Endometrial microvascular endothelial cells (primary cell): ENCODE results near the gene AQP7. TPM values are rescaled to one million over a fixed set of nuclear protein-coding genes. Genes with fewer than 3 reads are reported as not detected.
"Not testable (repeated sequence)": the region's sequence is repeated elsewhere in the genome, so short reads cannot be mapped to it uniquely, and the experiment has no call there.

ENCODE experiments used
- in situ Hi-C: cut with HindIII; loops from 2 replicates; pipeline ENCODE4 v1.10.0; 2017; ENCODE audit warnings: low sequenced_read_pairs, low pct_unique_long_range_greater_than_20kb; ENCODE audit errors: inconsistent ontology term
- total RNA-seq: library from RNA; depleted of rRNA; stranded (reverse); fragments of >200 nt; gene quantifications from one replicate; pipeline ENCODE4 v1.2.3, GENCODE V29; 2015; ENCODE audit errors: inconsistent ontology term

Gene AQP7
- total RNA-seq, 1 donor from 2014 or later: not detected

DNA sequence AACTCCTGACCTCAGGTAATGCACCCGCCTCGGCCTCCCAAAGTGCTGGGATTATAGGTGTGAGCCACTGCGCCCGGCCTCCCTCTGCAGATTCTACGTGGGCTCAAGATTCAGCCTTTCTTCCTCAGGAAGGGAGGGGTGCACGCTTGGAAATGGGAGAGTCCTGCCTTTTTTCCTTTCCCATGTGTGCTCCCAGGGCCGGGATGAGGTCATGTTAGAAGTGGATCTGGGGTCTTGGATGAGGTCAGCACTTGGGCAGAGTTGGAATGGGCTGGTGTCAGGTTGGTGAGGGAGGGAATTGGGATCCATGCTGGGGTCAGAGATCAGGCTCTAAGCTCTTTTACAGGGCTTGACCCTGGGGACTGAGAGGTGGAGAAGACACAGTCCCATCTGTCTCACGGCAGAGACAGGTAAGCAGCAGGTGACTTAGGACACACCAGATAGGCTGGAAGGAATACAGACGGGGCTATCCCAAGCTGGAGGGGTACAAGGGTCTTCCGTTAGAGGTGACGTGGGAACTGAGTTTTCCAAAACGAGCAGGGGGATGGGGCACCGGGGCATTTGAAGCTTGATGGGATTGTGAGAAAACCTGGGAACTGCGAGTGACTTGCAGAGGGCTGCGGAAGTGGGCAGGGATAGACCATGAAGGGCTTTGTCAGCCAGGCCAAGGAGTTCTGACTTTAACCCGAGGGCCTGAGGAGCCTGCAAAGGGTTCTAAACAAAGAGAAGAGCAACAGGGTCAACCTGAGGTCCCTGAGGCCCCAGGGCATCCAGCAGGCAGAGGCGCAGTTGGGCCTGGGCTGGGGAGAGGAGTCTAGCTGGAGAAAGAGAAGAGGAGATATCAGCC is 1.8 kb upstream of the AQP7 start:
- in situ Hi-C loops: no loop called here

GRCh38 chr9:33401809-33402208 is 559 bp downstream of the AQP7 start:
- in situ Hi-C loops: not testable (repeated sequence)

GRCh38 chr9:33399047-33399446 is 3.3 kb downstream of the AQP7 start:
- in situ Hi-C loops: not testable (repeated sequence)

- in situ Hi-C loops: not testable (repeated sequence)
Observed at GRCh38 chr9:33397801-33398200, 4.6 kb downstream of the AQP7 start.

DNA sequence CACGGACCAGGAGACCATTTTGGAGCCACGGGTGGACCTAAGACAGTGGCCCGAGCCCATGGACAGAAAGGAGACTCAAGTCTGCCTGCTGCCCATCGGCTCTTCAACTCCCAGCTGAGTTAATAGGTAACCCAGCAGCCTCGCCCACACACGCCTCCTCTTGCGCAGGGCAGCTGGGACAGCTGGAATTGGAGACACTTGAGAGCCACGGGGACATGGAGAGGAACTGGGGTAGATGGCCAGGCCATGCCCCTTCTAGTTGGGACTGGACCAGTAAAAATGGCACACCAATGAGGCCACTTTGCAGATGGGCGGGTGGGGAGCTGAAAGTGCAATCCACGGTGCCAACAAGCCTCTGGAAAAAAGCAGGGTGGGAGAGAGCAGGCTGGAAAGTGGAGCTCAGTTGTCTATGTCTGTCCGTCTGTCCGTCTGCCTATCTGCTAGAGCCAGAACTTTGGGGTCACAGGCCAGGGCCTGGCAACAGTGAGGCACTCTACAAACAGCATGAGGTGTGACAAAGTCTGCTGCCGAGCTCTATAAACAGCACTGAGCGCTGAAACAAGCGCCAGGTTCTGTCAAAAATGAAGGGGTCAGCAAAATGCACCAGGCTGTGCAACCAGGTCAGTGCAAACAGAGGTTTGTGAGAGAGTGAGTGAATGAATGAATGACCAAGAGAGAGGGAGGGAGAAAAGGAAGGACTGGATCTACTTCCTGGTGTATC is 7.0 kb downstream of the AQP7 start:
- in situ Hi-C loops: not testable (repeated sequence)

DNA sequence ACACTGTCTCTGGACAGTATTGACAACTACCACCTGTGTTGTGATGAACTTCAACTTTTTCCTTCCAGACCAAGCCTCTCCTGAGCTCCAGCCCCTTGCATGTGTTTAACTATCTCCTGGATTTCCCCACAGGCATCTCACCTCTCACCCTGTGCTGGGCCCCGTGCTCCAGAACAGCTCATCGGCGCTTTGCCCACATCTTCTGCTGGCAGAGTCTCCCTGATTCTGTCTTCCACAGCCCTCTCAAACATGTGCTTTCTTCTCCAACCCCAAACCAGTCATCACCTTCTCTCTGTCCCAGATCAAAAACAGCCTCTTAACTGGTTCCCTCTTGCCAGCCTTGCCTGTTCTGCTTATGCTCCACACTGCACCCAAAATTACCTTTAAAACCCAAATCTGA is 8.4 kb downstream of the AQP7 start:
- in situ Hi-C loops: not testable (repeated sequence)

- in situ Hi-C loops: no loop called here
Observed at GRCh38 chr9:33393581-33393980, 8.8 kb downstream of the AQP7 start.

- in situ Hi-C loops: not testable (repeated sequence)
Observed at GRCh38 chr9:33392591-33393021, 9.8 kb downstream of the AQP7 start.

DNA sequence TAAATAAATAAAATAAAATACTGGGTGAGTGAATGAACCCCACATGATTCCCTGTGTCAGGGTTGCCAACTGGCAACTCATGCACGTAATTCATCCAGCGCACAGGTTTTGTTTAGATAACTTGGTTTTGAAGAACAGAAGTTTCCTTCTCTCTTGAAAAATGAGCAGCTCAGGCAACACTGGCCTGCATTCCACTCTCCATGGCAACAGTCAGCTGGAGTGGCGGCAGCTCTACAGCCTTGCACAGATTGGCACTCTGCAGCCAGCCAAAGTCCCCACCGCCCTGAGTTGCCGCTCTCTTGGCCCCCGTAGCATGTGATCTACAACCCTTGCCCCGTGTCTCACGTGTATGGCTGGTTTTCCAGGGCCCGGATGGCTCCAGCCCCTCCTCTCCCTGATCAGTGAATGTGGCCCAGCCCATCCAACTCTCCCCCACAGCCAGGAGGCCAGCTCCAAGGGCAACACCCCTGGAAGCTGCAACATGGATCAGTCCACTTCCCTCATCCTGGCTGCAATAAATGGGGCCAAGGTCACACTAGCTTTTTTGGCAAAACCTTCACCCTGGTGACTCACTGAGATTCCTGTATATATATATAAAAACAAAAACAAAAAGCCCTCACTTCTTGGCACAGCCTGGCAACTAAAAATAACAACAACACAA is 11.1 kb downstream of the AQP7 start:
- in situ Hi-C loops: not testable (repeated sequence)

GRCh38 chr9:33388110-33388994 is 14.0 kb downstream of the AQP7 start:
- in situ Hi-C loops: no loop called here

DNA sequence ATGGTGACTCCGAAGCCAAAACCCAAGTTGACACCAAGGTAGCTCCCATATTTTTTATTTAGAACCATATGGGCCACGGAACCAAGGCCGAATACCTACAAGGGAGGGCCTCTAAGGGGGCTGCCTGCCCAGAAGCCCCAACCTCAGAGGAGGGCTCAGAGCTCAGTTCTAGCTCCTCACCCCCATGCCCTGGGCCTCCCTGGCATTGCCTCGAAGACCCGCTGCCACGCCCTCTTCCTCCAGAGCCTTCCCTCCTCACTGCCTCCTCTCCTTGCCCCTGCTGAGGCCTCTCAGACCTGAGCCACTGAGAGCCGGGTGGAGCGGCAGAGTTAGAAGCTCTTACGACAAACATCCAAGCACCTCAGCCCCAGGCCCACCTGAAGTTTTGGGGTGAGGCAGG is 15.4 kb downstream of the AQP7 start:
- in situ Hi-C loops: not testable (repeated sequence)

GRCh38 chr9:33386641-33386996 is 15.7 kb downstream of the AQP7 start:
- in situ Hi-C loops: not testable (repeated sequence)

- in situ Hi-C loops: not testable (repeated sequence)
Observed at GRCh38 chr9:33385979-33386640, 16.3 kb downstream of the AQP7 start.

DNA sequence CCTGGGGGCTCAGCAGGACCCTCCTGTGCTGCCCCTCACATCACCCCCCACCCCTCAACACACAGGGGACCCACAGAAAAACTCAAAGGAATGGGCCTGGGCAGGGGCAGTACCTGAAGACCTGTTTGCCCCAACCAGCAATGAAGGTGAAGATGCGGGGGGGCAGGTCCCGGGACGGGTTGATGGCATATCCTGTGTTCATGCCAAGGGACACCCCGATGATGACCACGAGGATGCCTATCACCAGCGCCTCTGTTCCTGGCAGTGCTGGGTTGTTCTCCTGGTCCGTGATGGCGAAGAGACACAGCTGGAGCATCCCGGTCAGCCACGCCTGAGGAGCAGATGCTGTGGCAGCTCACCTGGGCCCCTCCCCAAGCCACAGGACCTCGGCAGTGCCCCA is 16.8 kb downstream of the AQP7 start:
- in situ Hi-C loops: not testable (repeated sequence)

DNA sequence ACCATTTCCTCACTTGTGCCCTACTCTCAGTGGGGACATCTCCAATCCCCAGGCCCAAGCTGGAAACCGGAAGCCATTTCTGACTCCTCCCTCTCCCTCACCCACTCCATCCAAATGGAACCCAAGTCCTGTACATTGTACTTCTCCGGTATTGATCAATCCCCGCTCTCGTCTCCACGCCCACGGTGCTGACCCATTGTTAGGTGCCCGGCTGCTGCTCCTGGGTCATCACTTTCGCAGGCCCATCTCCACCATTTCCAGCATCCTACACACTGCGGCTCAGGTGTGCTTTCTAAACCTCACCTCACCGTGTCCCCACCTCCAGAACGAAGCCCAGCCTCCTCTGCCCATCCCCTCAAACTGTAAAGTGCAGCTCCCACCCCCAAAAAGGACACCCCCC is 19.0 kb downstream of the AQP7 start:
- in situ Hi-C loops: not testable (repeated sequence)

DNA sequence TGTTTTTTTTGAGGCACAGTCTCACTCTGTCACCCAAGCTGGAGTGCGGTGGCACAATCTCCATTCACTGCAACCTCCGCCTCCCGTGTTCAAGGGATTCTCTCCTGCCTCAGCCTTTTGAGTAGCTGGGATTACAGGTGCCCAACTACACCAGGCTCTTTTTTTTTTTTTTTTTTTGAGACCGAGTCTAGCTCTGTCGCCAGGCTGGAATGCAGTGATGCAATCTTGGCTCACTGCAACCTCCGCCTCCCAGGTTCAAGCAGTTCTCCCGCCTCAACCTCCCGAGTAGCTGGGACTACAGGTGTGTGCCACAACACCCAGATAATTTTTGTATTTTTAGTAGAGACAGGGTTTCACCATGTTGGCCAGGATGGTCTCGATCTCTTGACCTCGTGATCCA is 20.0 kb downstream of the AQP7 start:
- in situ Hi-C loops: not testable (repeated sequence)

GRCh38 chr9:33381231-33381791 is 21.1 kb downstream of the AQP7 start:
- in situ Hi-C loops: no loop called here
